Neural progenitor cell (in vitro differentiated cells): ENCODE results near the gene GPM6B.

Experiments
- EZH2 ChIP-seq: fragments of 200-600 bp; sonication (generic); IDR thresholded peaks from 2 replicates; pipeline ENCODE4 v1.6.1; 2017; ENCODE audit warnings: antibody characterized with exemption, mild to moderate bottlenecking, moderate library complexity
- TF ChIP-seq, protein P1 (sequence below): fragments of 200-600 bp; sonication (generic); IDR thresholded peaks from 2 replicates; pipeline ENCODE4 v1.5.1; 2017; ENCODE audit warnings: antibody characterized with exemption, mild to moderate bottlenecking

DNA sequence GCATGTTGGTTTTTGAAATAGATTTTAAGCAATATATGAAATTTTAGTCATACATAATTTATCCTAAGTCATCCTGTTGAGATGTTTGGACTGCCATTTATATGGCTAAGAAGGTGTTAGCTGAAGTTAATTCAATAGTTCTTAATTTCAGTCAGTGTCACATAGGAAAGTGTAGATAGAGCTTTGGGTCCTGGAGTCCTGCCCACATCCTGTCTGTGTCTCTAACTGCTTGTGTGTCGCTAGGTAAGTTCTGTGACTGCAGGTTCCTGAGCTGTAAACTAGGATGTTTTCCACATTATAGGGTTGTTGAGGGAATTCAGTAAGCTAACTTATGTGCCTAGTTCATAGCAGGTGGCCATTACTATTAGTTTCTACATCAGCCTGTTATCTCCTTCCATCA is 61.6 kb downstream of the GPM6B start:
- TF ChIP-seq, protein P1, sequence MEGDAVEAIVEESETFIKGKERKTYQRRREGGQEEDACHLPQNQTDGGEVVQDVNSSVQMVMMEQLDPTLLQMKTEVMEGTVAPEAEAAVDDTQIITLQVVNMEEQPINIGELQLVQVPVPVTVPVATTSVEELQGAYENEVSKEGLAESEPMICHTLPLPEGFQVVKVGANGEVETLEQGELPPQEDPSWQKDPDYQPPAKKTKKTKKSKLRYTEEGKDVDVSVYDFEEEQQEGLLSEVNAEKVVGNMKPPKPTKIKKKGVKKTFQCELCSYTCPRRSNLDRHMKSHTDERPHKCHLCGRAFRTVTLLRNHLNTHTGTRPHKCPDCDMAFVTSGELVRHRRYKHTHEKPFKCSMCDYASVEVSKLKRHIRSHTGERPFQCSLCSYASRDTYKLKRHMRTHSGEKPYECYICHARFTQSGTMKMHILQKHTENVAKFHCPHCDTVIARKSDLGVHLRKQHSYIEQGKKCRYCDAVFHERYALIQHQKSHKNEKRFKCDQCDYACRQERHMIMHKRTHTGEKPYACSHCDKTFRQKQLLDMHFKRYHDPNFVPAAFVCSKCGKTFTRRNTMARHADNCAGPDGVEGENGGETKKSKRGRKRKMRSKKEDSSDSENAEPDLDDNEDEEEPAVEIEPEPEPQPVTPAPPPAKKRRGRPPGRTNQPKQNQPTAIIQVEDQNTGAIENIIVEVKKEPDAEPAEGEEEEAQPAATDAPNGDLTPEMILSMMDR, result no peak
- TF ChIP-seq EZH2, result no peak
